NCI-H69 (cell line): ENCODE results near the gene LYPD5.
"Not testable (repeated sequence)": the region's sequence is repeated elsewhere in the genome, so short reads cannot be mapped to it uniquely, and the experiment has no call there.

Experiments
- DNase-seq: peaks from one replicate; lab custom pipeline; 2025; lab: John Stamatoyannopoulos, UW

The LYPD5 gene

DNA sequence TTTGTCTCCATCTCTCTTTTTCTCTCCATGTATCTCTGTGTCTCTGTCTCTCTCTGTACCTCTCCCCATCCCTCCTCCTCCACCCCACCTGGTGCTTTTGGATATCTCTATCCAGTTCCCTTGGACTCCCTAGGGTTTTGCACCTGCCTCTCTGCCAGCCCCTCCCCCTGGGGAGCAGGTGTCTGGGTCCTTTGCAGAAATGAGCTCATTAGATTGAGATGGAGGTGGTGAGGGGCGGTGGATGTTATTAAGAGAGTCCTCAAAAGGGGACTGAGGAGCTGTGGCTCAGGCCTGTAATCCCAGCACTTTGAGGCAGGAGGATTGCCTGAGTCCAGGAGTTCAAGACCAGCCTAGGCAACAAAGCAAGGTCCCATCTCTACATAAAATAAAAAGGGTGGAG lies 23.6 kb downstream of the LYPD5 start:
- peak; percentile 96 for DNase-seq

DNA sequence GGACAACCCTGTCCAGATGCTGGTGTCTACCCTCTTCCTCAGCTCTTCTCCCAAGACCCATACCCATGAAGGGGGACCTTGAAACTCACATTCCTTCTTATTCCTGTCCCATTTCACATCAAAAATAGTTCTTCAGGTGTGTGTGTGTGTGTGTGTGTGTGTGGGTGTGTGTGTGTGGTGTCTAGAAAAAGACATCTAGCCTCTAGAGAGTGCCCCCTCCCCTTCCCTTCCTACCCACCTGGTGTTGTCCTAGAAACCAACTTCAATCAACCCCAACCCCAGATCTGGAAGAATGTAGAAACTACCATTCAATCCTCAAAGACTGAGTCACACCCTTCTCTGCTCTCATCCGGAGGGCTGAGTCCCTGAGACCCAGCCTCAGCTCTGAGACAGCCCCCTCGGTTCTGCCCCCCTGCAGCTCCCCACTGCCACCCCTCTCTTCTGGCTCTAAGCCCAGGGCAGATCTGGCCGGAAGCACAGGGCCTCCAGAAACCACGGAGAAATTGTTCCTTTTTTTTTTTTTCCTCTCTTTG lies 25.0 kb downstream of the LYPD5 start:
- DNase-seq = peak; percentile 71

DNA sequence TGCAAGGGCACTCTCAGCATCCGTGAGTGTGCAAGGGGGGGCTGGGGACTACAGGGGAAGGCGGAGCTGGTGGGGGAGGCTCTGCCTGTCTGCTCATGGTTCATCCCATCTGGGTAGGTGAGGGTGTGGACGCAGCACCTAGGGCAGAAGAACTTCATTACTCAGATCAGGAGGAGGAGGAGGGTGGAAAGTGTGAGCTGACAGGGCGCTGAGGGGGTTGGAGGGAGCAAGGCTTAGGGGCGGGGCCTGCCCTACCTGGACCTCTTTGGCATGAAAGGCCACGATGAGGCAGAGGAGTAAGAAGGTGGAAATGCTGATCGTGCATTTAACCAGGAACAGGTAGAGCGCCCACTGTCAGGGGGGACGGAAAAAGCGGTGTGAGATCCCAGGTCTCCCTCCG lies 26.0 kb downstream of the LYPD5 start:
- DNase-seq = no peak

DNA sequence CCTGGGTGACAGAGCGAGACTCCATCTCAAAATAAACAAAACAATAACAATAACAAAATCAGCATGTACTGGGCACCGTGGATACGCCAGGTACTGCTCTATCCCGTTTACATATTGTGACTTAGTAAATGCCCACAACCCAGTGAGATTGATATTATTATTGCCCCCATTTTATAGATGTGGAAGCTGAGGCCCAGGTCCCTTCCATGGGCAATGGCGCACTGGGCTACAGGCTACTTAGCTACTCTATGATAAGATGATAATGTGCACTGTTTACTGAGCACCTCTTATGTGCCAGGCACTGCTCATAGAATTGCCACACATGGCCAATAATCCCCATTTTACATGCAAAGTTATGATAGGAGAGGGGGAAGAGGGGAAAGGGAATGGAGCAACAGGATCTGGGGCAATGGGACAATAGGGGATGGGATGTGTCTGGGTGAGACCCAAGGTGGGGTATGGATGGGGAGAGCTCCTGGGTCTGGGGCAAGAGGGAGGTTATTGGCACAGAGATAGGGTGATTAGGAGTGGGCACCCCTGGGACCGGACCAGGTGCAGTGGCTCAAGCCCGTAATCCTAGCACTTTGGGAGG lies 26.9 kb downstream of the LYPD5 start:
- DNase-seq = no peak

DNA sequence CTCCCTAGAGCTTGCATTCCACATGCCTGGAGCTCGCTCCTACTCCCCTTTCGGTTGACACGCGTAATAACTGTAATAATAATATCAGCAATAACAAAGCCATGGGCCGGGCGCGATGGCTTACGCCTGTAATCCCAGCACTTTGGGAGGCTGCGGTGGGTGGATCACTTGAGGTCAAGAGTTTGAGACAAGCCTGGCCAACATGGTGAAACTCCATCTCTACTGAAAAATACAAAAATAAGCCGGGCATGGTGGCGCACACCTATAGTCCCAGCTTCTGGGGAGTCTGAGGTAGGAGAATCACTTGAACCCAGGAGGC lies 27.3 kb downstream of the LYPD5 start:
- DNase-seq = not testable (repeated sequence)

DNA sequence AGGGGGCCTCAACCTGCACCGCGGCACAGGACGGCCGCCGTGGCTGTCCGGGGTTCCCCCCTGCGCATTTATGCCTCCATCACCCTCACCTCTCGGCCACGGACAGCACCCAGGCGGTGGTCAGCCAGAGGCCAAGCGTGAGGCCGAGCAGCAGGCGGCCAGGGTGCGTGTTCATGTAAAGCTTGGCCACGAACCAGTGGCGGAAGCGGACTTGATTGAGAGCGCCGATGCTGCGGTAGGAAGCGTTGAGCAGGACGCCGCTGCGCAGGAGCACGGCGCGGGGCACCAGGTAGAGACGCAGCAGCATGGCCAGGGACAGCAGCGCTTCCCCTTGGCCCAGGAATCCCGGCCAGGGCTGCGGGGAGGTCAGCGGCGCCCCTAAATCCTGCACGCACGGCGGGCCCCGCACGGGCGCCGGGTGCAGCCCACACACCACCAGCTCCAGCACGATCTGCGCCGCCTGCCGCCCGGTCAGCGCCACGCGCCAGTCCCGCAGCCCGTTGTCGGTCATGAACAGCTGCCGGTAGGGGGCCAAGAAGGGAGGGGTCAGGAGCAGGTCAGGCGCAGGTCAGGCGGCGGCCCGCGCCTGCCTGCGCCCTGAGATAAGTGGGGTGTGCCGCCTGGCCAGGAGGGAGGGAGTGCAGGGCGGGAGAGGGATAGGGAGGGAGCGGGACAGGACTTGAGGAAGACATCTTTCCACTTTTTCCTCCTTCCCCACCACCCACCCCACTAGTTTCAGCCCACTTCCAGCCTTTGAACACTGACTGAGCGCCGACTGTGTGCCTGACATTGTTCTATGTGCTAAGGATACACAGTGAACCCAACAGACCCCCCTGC lies 27.9 kb downstream of the LYPD5 start:
- DNase-seq = no peak

DNA sequence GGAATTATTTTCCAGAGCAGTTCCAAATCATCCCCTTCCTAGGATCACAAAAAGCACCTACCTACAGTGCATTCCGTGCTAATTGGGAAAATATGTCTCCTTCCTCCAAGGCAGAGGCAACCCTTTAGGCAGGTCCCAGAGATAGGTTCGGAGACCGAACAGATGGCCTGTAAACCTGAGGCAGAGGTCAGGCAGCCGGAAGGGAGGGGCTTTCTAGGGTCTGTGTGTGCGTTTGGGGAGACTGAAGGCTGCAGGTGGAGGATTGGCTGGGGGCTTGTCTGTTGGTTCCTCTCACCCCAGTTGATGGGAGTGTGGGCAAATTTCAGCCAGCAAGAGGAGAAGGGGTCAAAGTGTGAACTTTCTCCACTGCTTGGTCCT lies 28.5 kb downstream of the LYPD5 start:
- no peak for DNase-seq

DNA sequence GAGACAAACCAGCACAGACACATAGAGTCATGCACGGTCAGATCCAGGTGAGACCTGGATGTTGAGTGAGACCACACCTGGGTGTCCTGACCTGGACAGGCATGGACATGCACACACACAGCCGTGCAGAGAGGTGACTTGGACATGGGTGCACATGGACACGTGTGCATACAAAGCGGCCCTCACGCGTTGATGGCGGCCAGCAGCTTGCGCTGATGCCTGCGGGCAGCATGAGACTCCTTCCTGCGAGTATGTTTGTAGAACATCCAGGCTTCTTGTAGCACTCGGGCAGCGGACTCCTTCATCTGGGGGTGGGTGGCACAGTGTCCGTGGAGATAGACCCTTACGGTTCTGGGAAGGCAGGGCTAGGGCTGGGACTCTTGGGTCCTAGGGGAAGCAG lies 33.0 kb downstream of the LYPD5 start:
- DNase-seq = no peak

DNA sequence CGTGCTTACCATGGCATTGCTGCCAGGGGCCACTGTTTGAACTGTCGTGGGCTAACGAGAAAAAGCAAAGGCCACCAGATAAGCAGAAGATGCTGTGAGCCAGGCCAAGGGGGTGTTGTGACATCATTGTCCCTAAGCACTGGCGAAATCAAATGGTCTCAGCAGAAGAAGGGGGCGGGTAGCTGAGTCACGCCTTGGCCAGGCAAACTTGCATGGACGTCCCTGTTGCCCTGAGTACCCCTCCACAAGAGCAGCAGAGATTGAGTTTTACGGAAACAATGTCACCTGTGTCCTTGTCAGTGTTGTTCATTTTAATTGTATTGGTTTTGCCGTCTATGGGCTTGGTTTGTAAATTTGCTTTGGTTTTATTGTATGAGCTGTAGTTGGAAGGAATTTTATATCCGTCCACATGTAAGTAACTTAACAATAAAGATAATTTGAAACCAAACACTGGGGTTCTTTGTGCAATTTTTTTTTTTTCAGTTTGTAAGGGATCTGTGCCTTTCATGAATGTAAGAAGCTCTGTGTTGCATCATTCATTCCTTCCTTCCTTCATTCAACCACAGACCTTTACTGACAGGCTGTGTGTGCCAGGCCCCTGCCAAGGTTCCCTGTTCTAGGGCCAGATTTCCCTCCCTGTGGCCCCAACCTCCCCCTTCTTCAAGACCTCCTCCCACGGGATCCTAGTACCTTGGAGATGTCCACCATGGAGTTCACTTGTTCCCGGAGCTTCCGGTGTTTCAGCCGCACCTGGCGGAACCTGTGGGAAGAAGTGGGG lies 33.8 kb downstream of the LYPD5 start:
- DNase-seq = no peak

DNA sequence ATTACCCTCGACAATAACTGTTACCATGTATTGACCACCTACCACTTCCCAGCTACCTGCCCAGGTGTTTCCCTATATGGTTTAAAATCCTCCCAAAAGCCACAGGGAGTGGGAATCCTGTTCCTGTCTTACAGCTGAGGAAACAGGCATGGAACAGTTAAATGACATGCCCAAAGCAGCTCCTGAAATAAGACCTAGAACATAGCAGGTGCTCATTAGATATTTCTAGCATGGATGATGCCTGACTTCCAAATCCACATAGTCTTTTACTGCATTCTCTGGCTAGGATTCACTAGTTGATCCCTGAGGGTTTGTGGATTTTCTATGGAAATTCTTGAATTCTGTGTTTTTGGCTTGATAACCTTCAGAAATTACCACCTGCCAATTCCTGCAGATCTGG lies 34.4 kb downstream of the LYPD5 start:
- no peak for DNase-seq

DNA sequence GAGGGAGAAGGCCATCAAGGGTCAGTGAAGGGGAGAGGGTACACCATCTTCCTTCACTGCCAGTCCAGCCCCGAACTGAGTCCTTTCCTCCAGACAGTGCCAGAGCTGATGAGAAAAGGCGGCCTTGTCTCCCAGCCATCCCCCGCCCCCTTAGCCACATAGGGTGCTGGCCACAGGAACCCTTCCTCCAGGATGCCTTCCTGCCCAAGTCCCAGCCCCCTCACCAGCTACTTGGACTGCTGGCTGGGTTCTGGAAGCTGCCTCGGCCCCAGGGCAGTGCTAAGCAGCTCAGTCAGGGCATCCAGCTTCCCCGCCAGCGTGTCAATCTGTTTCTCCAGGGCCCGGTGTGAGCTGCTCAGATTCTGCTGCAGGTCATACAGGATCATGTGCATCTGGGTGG lies 34.9 kb downstream of the LYPD5 start:
- no peak for DNase-seq

DNA sequence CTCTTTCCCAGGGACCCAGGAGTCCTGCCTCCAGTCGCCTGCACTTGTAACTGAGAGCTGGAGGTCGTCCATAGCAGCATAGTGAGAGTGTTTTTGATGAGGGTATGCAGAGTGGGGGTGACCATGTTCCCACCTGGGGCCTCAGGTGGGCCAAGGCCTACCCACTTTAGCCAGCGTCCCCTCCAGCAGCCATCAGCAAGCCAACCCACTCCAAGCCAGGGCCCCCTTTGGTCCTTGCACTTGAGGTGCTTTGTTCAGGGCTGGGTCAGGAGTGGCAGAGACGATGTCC lies 35.5 kb downstream of the LYPD5 start:
- no peak for DNase-seq

DNA sequence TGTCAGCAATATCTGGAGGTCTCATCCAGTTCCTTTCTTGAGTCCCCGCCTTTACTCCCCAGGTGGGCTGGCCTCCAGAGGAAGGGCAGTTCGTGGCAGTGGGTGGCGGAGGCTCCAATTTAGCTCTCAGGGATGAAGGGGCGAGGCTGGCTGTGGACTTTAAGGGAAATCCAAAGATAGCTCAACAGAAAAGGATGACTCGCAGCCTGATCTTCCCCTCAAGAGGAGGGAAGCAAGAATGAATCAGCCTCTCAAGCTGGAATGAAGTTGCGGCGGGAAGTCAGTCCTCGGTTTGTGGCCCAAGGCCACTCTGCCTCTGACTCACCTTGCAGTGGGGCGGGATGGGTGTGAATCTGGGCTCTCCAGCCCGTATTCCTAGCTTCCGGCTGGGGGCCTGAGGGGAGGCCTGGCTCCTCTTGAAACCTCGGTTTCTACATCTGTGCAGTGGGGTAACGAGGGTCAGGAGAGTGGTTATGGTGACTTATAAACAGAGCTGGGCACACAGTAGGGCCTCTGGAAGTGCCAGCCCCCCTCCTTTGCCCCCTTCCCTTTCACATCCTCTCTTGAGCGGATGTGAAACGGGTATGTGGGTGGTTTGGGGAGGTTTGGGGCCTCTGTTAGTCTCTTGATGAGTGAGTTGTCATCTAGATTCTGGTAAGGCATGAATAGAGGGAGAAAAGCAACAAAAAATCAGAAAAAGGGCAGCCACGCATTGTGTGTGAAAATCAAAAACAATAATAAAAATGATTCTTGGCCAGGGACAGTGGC lies 37.0 kb downstream of the LYPD5 start:
- DNase-seq = no peak

DNA sequence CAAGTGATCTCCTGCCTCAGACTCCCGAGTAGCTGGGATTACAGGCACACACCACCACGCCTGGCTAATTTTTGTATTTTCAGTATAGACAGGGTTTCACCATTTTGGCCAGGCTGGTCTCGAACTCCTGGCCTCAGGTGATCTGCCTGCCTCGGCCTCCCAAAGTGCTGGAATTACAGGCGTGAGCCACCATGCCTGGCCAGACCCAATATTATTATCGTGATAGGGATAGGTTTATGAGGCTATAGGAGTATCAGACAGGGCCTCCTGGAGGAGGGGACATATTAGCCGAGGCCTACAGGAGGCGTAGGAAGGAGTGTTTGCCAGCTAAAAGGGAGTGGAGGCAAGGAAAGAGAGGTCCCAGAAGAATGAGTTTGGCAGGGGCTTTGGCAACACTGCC lies 37.6 kb downstream of the LYPD5 start:
- DNase-seq = not testable (repeated sequence)

DNA sequence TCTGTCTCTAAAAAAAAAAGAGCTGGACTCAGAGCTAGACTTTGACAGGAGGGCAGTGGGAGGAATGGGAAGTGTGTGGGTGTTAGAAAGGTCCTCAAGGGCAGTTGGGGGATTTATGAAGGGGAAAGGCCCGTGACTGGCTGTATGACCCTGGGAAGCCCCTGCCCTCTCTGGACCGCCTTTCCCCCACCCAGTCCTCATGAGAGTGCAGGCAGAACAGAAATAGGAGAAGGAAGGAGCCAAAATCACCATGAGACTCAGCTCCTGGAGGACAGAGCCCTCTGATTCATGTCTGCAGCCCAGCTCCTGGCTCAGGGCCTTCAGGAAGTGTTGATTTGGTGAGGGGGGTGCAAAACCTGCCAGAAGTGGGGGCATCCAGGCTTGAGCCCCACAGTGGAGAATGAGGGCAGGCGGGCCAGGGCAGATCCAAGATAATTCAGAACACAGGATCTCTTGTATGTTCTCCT lies 38.7 kb downstream of the LYPD5 start:
- no peak for DNase-seq

DNA sequence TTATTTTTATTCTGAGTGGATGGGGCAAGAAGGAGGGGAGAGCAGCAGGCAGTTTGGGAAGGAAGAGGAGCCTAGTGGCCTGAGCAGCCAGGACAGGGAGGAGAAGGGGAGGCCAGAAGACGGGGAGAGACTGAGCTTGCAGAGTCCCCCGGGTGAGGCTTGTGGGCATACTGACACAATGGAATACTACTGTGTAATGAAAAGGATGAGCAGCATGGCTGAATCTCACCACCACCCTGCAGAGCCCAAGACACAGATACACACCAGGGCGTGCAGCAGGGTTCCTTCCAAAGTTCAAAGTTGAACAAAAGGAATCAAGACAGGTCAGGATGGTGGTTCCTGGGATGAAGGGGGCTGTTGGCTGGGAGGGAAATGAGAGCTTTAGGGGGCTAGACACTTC lies 39.4 kb downstream of the LYPD5 start:
- DNase-seq = no peak

DNA sequence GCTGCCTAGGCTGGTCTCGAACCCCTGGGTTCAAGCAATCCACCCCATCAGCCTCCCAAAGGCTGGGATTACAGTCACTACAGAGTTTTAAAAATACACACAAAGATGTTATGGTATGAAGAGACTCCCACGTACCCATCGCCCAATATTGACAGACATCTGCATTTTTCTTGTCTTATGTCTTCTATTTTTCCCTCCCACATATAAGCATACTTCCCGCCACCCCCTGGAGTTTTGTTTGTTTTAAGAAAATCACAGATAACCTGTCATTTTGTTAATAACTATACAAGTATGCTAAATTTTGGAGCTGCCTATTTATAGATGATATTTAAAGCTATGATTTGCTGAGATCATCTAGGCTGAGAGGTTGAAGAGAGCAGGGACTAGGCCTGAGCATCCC lies 41.3 kb downstream of the LYPD5 start:
- DNase-seq = no peak

DNA sequence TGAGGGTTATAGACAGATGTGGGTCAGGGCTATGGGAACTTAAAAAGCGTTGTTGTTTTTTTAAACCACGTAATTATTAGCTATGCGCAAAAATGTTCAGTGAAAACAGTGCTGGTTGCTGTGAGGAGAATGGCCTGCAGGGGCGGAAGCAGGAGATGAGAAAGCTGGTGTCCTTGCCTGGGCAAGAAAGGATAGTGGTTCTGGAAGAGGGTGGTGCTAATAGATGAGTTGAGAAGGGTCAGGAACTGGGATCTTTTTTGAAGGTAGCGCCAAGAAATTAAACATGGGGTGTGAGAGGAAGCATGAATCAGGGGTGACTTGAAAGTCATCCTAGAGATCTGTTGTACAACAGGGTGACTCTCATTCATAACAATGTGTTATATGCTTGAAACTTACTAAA lies 42.7 kb downstream of the LYPD5 start:
- peak; percentile 15 for DNase-seq

DNA sequence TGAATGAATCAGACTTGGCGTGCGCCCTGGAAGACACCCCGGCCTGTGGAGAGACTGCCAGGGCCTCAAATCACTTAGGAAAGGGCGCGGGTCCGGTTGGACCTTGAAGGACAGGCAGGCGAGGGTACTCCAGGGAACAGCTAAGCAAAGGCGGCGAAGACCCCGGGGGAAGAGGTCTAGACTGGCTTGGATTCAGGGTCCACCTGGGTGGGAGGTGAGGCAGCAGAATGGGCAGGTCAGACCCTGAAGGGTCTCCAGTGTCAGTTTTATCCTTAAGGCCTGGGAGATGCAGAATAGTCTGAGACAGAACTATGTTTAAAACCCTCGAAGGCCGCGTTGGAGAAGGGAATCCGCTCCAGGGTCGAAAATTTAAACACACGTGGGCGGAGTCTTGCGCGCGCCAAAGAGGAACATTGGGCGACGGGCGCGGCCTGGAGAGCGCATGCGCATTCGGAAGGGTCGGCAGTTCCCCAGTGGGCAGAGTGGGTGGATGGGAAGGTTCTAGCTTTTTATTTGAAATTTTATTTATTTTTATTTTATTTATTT lies 46.9 kb downstream of the LYPD5 start:
- peak; percentile 91 for DNase-seq

DNA sequence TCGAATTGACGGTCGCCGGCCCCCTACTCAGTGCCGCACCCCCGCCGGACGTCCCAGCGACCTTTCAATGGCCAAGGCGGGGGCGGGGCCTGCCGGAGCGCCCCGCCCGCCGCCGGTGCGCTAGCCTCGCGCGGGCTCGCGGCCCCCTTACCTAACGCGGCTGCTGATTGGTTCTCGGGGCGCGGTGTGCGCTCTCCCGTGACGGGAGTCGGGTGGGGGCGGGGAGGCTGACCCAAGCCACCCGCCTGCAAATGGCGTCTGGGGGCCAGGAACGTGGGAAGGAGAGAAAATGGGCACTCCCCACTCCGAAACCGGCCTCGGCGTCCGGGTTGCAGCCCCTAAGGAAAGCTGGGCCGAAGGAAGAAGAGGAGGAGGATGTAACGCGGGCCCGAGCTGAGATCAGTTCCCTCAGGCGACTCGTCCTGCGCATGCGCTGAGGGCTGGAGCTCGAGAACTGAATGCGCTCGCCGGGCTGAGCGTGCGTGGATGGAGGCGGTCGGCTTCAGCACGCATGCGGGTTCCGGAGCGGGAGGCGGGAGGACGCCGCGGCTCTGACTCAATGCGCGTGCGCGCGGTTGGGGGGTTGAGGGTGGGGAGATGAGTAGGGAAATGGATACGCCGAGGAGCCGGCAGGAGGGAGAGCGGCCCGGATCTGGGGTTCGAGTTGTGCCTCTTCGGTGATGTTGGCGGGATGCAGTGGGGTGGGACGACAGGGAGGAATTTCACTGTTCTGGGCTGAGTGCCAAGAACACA lies 47.6 kb downstream of the LYPD5 start, which contains the start of gene SMG9:
SMG9 (minus strand) TSS at position 460 of the 753 bp plus-strand sequence. CDS start 4,221 bp downstream, outside the sequence.
- peak; percentile 98 for DNase-seq

DNA sequence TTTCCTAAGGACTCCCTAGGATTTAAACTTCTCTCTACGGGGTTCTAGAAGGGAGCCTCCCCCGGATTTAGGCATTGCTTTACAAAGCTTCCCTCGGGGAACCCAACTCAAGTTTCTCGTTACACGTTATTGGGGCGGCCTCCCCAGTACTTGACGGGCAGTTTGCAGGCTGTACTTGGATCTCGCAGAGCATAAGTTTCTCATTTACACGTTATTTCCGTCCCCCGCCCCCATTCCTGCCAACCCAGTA lies 48.1 kb downstream of the LYPD5 start:
- no peak for DNase-seq
